Measurements from ENCODE around the gene BCAR3.

GRCh38 chr1:93519199-93519829 is 162.3 kb downstream of the BCAR3 start:
- TF ChIP-seq REST (tag by site-specific recombination; IDR thresholded peaks at IDR 0.05) (no peak), CTCF (tag by site-specific recombination; IDR thresholded peaks at IDR 0.05) (no peak), ZBTB44 (tag by site-specific recombination; IDR thresholded peaks at IDR 0.05) (no peak), SETDB1 (IDR thresholded peaks at IDR 0.05; ENCODE audit: insufficient read length, low read length) (no peak), ZNF280D (tag by site-specific recombination; IDR thresholded peaks at IDR 0.05) (no peak), ELK4 (IDR thresholded peaks at IDR 0.05; ENCODE audit: borderline replicate concordance, low read depth, low read length) (no peak), YY1 (tag by site-specific recombination; IDR thresholded peaks at IDR 0.05) (no peak), ZNF37A (tag by site-specific recombination; IDR thresholded peaks at IDR 0.05) (no peak)
